Liver (tissue), 9 donors: ENCODE measurements around the gene RCAN3. TPM values are rescaled to one million over a fixed set of nuclear protein-coding genes. Genes with fewer than 3 reads are reported as not detected.

Experiments
- DNase-seq: peaks from one replicate; pipeline ENCODE4 v3.0.0-alpha.2; 2017; ENCODE audit warnings: low spot score
- H3K27ac ChIP-seq, 2 donors: one replicate each; pipeline ENCODE4 v1.7.0; 2013; ENCODE audit warnings: inconsistent platforms in 2 of 2, low read length in 2 of 2, control low read depth in 1 of 2, low read depth in 1 of 2, mild to moderate bottlenecking in 1 of 2
- H3K27me3 ChIP-seq, 4 donors: one replicate each; pipeline versions ENCODE4 v1.6.1 to v1.7.0; 2013; ENCODE audit warnings: low read length in 3 of 4, inconsistent platforms in 1 of 4, mild to moderate bottlenecking in 1 of 4, moderate library complexity in 1 of 4; ENCODE audit not compliant: control insufficient read depth in 4 of 4, insufficient read depth in 4 of 4
- H3K36me3 ChIP-seq, 4 donors: one replicate each; pipeline versions ENCODE4 v1.6.1 to v1.7.0; 2013; ENCODE audit warnings: low read length in 3 of 4, mild to moderate bottlenecking in 3 of 4, low read depth in 1 of 4, moderate library complexity in 1 of 4; ENCODE audit not compliant: control insufficient read depth in 4 of 4, insufficient read depth in 3 of 4
- H3K4me1 ChIP-seq, 4 donors: one replicate each; pipeline versions ENCODE4 v1.6.1 to v1.7.0; 2013; ENCODE audit warnings: low read length in 3 of 4, mild to moderate bottlenecking in 3 of 4, moderate library complexity in 1 of 4; ENCODE audit not compliant: control insufficient read depth in 4 of 4, insufficient read depth in 4 of 4
- H3K4me3 ChIP-seq, 3 donors: one replicate each; pipeline versions ENCODE4 v1.6.1 to v1.7.0; 2013; ENCODE audit warnings: low read length in 3 of 3, control low read depth in 1 of 3, low read depth in 1 of 3, mild to moderate bottlenecking in 1 of 3
- H3K9ac ChIP-seq, 2 donors: one replicate each; pipeline ENCODE4 v1.7.0; 2013; ENCODE audit warnings: low read length in 2 of 2, mild to moderate bottlenecking in 2 of 2, moderate library complexity in 2 of 2, control low read depth in 1 of 2, low read depth in 1 of 2
- H3K9me3 ChIP-seq, 4 donors: one replicate each; pipeline versions ENCODE4 v1.6.1 to v1.7.0; 2013; ENCODE audit warnings: low read length in 3 of 4; ENCODE audit not compliant: control insufficient read depth in 4 of 4
- EGR1 ChIP-seq, 2 donors: IDR thresholded peaks; 2 replicates each; pipeline ENCODE4 v1.6.1; 2016 to 2018; ENCODE audit warnings: antibody characterized with exemption in 2 of 2, low read depth in 2 of 2
- FOXA1 ChIP-seq: IDR thresholded peaks from 2 replicates; pipeline ENCODE4 v1.6.1; 2016; ENCODE audit warnings: antibody characterized with exemption
- FOXA2 ChIP-seq: IDR thresholded peaks from 2 replicates; pipeline ENCODE4 v1.6.1; 2016; ENCODE audit warnings: antibody characterized with exemption
- GABPA ChIP-seq, 2 donors: IDR thresholded peaks in 1 of 2; conservative IDR thresholded peaks in 1 of 2; 2 replicates each; pipeline ENCODE4 v1.6.1; 2016; ENCODE audit warnings: antibody characterized with exemption in 2 of 2, mild to moderate bottlenecking in 1 of 2, moderate library complexity in 1 of 2
- HNF4A ChIP-seq, 2 donors: conservative IDR thresholded peaks; 2 replicates each; pipeline ENCODE4 v1.6.1; 2016; ENCODE audit warnings: antibody characterized with exemption in 2 of 2, mild to moderate bottlenecking in 2 of 2
- HNF4G ChIP-seq: IDR thresholded peaks from 2 replicates; pipeline ENCODE4 v1.6.1; 2016; ENCODE audit warnings: antibody characterized with exemption
- JUND ChIP-seq, 2 donors: IDR thresholded peaks; 2 replicates each; pipeline ENCODE4 v1.6.1; 2016; ENCODE audit warnings: antibody characterized with exemption in 2 of 2
- MAX ChIP-seq: IDR thresholded peaks from 2 replicates; pipeline ENCODE4 v1.6.1; 2016; ENCODE audit warnings: antibody characterized with exemption
- NR2F2 ChIP-seq: IDR thresholded peaks from 2 replicates; pipeline ENCODE4 v1.6.1; 2016; ENCODE audit warnings: antibody characterized with exemption
- RAD21 ChIP-seq, 2 donors: IDR thresholded peaks; 2 replicates each; pipeline ENCODE4 v1.6.1; 2016; ENCODE audit warnings: antibody characterized with exemption in 2 of 2, mild to moderate bottlenecking in 2 of 2
- REST ChIP-seq: IDR thresholded peaks from 2 replicates; pipeline ENCODE4 v1.6.1; 2016; ENCODE audit warnings: antibody characterized with exemption, mild to moderate bottlenecking
- RXRA ChIP-seq, 2 donors: IDR thresholded peaks; 2 replicates each; pipeline ENCODE4 v1.6.1; 2017 to 2018; ENCODE audit warnings: antibody characterized with exemption in 2 of 2, mild to moderate bottlenecking in 1 of 2
- SP1 ChIP-seq: IDR thresholded peaks from 2 replicates; pipeline ENCODE4 v1.6.1; 2018; ENCODE audit warnings: antibody characterized with exemption, mild to moderate bottlenecking
- TAF1 ChIP-seq: conservative IDR thresholded peaks from 2 replicates; pipeline ENCODE4 v1.6.1; 2016; ENCODE audit warnings: antibody characterized with exemption, mild to moderate bottlenecking
- YY1 ChIP-seq: IDR thresholded peaks from 2 replicates; pipeline ENCODE4 v1.6.1; 2016; ENCODE audit warnings: antibody characterized with exemption, mild to moderate bottlenecking
- ZBTB33 ChIP-seq: IDR thresholded peaks from 2 replicates; pipeline ENCODE4 v1.6.1; 2016; ENCODE audit warnings: antibody characterized with exemption
- WGBS: extraction: QIAGEN DNeasy Blood & Tissue Kit; methylation state at CpG from one replicate; pipeline ENCODE4 v1.1.7; 2013; 5-methylcytosine and 5-hydroxymethylcytosine counted together
- polyA plus RNA-seq, 2 donors: library from polyadenylated mRNA; stranded (reverse) in 1 of 2; unstranded in 1 of 2; fragments of 200-250 nt in 1 of 2; fragments of >200 nt in 1 of 2; fragmentation: Nextera tagmentation in 1 of 2; extraction: Ambion mirVana in 1 of 2; gene quantifications; one replicate each; pipeline versions ENCODE4 v1.2.1 to v1.2.3, GENCODE V29; 2013 to 2015
- total RNA-seq, 2 donors: library from RNA; depleted of rRNA; stranded (reverse); fragments of >200 nt; gene quantifications; one replicate each; pipeline ENCODE4 v1.2.3, GENCODE V29; 2014
- TF ChIP-seq, protein P1 (sequence below): fragments of 150-350 bp; IDR thresholded peaks from 2 replicates; pipeline ENCODE4 v1.5.1; 2017; ENCODE audit warnings: improper control_type of control experiment, low read depth, low read length; ENCODE audit not compliant: missing input control
- TF ChIP-seq, protein P2 (sequence below): IDR thresholded peaks from 2 replicates; pipeline ENCODE4 v1.6.1; 2016; ENCODE audit warnings: antibody characterized with exemption
- donor health status: healthy.
- donor health status: healthy.
- donor health status: healthy.
- donor health status: healthy.
- donor health status: healthy.

RCAN3 gene
- total and polyA plus RNA-seq, 4 donors = 0.97 to 3.1 (median 1.2) TPM

- Histone ChIP-seq H3K4me3 (no peak overlapping the region), H3K9me3 (no peaks in the 10 kb centered on the region), H3K4me1 (peaks cover 0 to 30% (median 21%) of the 10 kb centered on the region in 4 donors), H3K27me3 (no peaks in the 10 kb centered on the region), H3K27ac (no peak overlapping the region), H3K9ac (no peak overlapping the region), H3K36me3 (no peaks in the 10 kb centered on the region)
- no peak for TF ChIP-seq JUND (IDR thresholded peaks at IDR 0.05)
- no peak for TF ChIP-seq RAD21 (IDR thresholded peaks at IDR 0.05)
- no peak for TF ChIP-seq HNF4G
- TF ChIP-seq MAX = no peak
- TF ChIP-seq NR2F2 = no peak
- no peak for TF ChIP-seq SP1
- TF ChIP-seq, protein P1, sequence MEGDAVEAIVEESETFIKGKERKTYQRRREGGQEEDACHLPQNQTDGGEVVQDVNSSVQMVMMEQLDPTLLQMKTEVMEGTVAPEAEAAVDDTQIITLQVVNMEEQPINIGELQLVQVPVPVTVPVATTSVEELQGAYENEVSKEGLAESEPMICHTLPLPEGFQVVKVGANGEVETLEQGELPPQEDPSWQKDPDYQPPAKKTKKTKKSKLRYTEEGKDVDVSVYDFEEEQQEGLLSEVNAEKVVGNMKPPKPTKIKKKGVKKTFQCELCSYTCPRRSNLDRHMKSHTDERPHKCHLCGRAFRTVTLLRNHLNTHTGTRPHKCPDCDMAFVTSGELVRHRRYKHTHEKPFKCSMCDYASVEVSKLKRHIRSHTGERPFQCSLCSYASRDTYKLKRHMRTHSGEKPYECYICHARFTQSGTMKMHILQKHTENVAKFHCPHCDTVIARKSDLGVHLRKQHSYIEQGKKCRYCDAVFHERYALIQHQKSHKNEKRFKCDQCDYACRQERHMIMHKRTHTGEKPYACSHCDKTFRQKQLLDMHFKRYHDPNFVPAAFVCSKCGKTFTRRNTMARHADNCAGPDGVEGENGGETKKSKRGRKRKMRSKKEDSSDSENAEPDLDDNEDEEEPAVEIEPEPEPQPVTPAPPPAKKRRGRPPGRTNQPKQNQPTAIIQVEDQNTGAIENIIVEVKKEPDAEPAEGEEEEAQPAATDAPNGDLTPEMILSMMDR = no peak
- no peak for TF ChIP-seq REST
- TF ChIP-seq RXRA (IDR thresholded peaks at IDR 0.05) = no peak
- no peak for TF ChIP-seq YY1
- TF ChIP-seq FOXA1 = no peak
- TF ChIP-seq GABPA (IDR thresholded peaks at IDR 0.05 in 1 of 2, conservative IDR thresholded peaks at IDR 0.05 in 1 of 2) = no peak
- TF ChIP-seq HNF4A (conservative IDR thresholded peaks at IDR 0.05) = no peak
- no peak for TF ChIP-seq TAF1
- TF ChIP-seq EGR1 (IDR thresholded peaks at IDR 0.05; ENCODE audit: low read depth in 2 of 2) = no peak
- TF ChIP-seq, protein P2, sequence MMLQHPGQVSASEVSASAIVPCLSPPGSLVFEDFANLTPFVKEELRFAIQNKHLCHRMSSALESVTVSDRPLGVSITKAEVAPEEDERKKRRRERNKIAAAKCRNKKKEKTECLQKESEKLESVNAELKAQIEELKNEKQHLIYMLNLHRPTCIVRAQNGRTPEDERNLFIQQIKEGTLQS = no peak
- no peak for TF ChIP-seq FOXA2
- no peak for TF ChIP-seq ZBTB33
- 76% methylated on average over 5 of the region's 5 CpGs for WGBS
- DNase-seq = no peak
Observed at GRCh38 chr1:24547195-24547594, 44.6 kb downstream of the RCAN3 start.

GRCh38 chr1:24548070-24548469 is 45.4 kb downstream of the RCAN3 start:
- H3K9me3 ChIP-seq = no peaks in the 10 kb centered on the region
- H3K4me3 ChIP-seq = no peak overlapping the region
- DNase-seq = no peak
- 69% methylated on average over 3 of the region's 3 CpGs for WGBS
- no peak overlapping the region for H3K9ac ChIP-seq
- no peaks in the 10 kb centered on the region for H3K27me3 ChIP-seq
- peaks cover 0 to 34% (median 25%) of the 10 kb centered on the region in 4 donors for H3K4me1 ChIP-seq
- no peak overlapping the region for H3K27ac ChIP-seq
- no peaks in the 10 kb centered on the region for H3K36me3 ChIP-seq
- TF ChIP-seq GABPA (IDR thresholded peaks at IDR 0.05 in 1 of 2, conservative IDR thresholded peaks at IDR 0.05 in 1 of 2) (no peak), NR2F2 (no peak), RAD21 (IDR thresholded peaks at IDR 0.05) (no peak), RXRA (IDR thresholded peaks at IDR 0.05) (no peak), MAX (no peak), ZBTB33 (no peak), FOXA2 (no peak), HNF4G (no peak)
- TF ChIP-seq, protein P1 = no peak
